ENCODE measurements around the gene AOAH.

- TF ChIP-seq CTCF (IDR thresholded peaks at IDR 0.05; ENCODE audit: low read length) (no peak), EZH2phosphoT487 (IDR thresholded peaks at IDR 0.05; ENCODE audit: low read length) (no peak)
Measured at GRCh38 chr7:36663481-36663880, 60.8 kb downstream of the AOAH start.
